Mesendoderm (in vitro differentiated cells): Measurements from ENCODE around the gene STPG2.

Experiments used
- DNase-seq: peaks from one replicate; pipeline ENCODE4 v3.0.0; 2013
- H2AK5ac ChIP-seq: 2 replicates; pipeline ENCODE4 v1.6.1; 2013; ENCODE audit warnings: low read length, inconsistent platforms
- H2BK120ac ChIP-seq: 2 replicates; pipeline ENCODE4 v1.6.1; 2013; ENCODE audit warnings: low read depth, mild to moderate bottlenecking, low read length, moderate library complexity, mixed read lengths
- H2BK15ac ChIP-seq: replicated peaks from 2 replicates; pipeline ENCODE4 v1.6.1; 2013; ENCODE audit warnings: low read depth, mild to moderate bottlenecking, moderate library complexity
- H2BK5ac ChIP-seq: 2 replicates; pipeline ENCODE4 v1.6.1; 2013; ENCODE audit warnings: low read length, inconsistent platforms
- H3K18ac ChIP-seq: 2 replicates; pipeline ENCODE4 v1.6.1; 2013; ENCODE audit warnings: mild to moderate bottlenecking, low read length, mixed read lengths
- H3K23ac ChIP-seq: one replicate; pipeline ENCODE4 v1.6.1; 2013; ENCODE audit warnings: low read length
- H3K27ac ChIP-seq: 2 replicates; pipeline ENCODE4 v1.5.1; 2013; ENCODE audit warnings: low read depth, mild to moderate bottlenecking, inconsistent platforms, low read length, moderate library complexity
- H3K27me3 ChIP-seq: 2 replicates; pipeline ENCODE4 v1.6.1; 2013; ENCODE audit warnings: low read length, control low read depth, mild to moderate bottlenecking, inconsistent platforms; ENCODE audit not compliant: insufficient read depth, poor library complexity
- H3K36me3 ChIP-seq: 2 replicates; pipeline ENCODE4 v1.6.1; 2013; ENCODE audit warnings: low read length, inconsistent platforms; ENCODE audit not compliant: control insufficient read depth, insufficient read depth
- H3K4ac ChIP-seq: one replicate; pipeline ENCODE4 v1.6.1; 2013; ENCODE audit warnings: low read depth, mild to moderate bottlenecking, low read length, moderate library complexity
- H3K4me1 ChIP-seq: 2 replicates; pipeline ENCODE4 v1.6.1; 2013; ENCODE audit warnings: low read depth, low read length, inconsistent platforms; ENCODE audit not compliant: control insufficient read depth
- H3K4me2 ChIP-seq: 2 replicates; pipeline ENCODE4 v1.6.1; 2013; ENCODE audit warnings: low read length
- H3K4me3 ChIP-seq: 2 replicates; pipeline ENCODE4 v1.5.1; 2013; ENCODE audit warnings: mild to moderate bottlenecking, low read length
- H3K56ac ChIP-seq: one replicate; pipeline ENCODE4 v1.6.1; 2013; ENCODE audit warnings: low read length
- H3K79me1 ChIP-seq: 2 replicates; pipeline ENCODE4 v1.6.1; 2013; ENCODE audit warnings: low read length, inconsistent platforms
- H3K79me2 ChIP-seq: 2 replicates; pipeline ENCODE4 v1.6.1; 2013; ENCODE audit warnings: mild to moderate bottlenecking, low read length; ENCODE audit not compliant: control insufficient read depth, insufficient read depth
- H3K9ac ChIP-seq: 2 replicates; pipeline ENCODE4 v1.6.1; 2013; ENCODE audit warnings: low read length, inconsistent platforms
- H4K5ac ChIP-seq: one replicate; pipeline ENCODE4 v1.6.1; 2013; ENCODE audit warnings: low read length
- H4K8ac ChIP-seq: one replicate; pipeline ENCODE4 v1.6.1; 2013; ENCODE audit warnings: low read depth, mild to moderate bottlenecking, control low read depth, low read length, moderate library complexity
- WGBS: extraction: QIAGEN DNeasy Blood & Tissue Kit; methylation state at CpG from one replicate; pipeline ENCODE4 v1.1.7; 2013; ENCODE audit warnings: low lambda C conversion rate, missing lambda C conversion rate; ENCODE audit not compliant: insufficient coverage; ENCODE audit errors: extremely low coverage; 5-methylcytosine and 5-hydroxymethylcytosine counted together

Gene STPG2

DNA sequence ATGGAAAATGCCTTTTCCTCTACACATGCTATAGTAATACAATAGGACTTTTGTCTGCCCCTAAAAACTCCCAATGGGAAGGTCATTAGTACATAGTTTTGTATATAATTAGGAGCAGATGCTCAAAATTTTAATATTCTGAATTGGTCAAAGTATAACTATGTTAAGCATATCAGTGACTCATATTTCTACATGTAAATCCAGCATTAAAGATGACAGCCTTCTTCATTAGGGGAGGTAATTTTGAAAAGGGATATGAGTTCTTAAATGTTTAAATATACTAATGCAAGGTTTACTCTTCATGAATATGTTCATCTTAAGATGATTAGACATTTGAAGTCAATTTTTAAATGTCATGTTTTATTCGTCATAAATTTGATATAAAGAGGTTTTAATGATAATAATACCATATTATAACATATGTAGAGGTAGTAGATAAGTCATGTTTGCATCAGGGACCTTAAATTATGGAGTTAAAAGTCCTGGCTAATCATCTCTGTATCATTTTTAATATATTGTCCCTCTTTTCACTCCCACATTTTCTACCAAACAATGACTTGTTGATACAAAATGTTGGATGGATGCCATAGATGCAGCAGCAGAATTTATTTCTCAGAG is 218.8 kb downstream of the STPG2 start:
- no peak for DNase-seq
- H3K4me3 ChIP-seq = no peak overlapping the region

DNA sequence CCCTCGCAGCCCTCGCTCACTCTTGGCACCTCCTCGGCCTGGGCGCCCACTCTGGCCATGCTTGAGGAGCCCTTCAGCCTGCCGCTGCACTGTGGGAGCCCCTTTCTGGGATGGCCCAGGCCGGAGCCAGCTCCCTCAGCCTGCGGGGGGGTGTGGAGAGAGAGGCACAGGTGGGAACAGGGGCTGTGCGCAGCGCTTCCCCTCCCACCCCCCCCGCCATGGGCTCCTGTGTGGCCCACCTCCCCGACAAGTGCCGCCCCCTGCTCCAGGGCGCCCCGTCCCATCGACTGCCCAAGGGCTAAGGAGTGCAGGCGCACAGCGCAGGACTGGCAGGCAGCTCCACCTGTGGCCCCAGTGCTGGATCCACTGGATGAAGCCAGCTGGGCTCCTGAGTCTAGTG is 220.2 kb downstream of the STPG2 start:
- no peak overlapping the region for H4K5ac ChIP-seq
- no peak overlapping the region for H4K8ac ChIP-seq

More for the DNA sequence above, 218.8 kb downstream of the STPG2 start:
- Histone ChIP-seq H2BK120ac (no peak overlapping the region), H2BK15ac (no peak overlapping the region), H3K79me1 (no peaks in the 10 kb centered on the region), H3K56ac (no peak overlapping the region), H3K27ac (no peak overlapping the region), H3K27me3 (no peaks in the 10 kb centered on the region), H3K4me1 (no peaks in the 10 kb centered on the region), H2BK5ac (no peak overlapping the region), H3K79me2 (no peaks in the 10 kb centered on the region), H4K5ac (no peak overlapping the region), H2AK5ac (no peak overlapping the region), H4K8ac (no peak overlapping the region), H3K23ac (no peak overlapping the region), H3K36me3 (no peaks in the 10 kb centered on the region), H3K9ac (no peak overlapping the region), H3K18ac (no peak overlapping the region), H3K4me2 (no peak overlapping the region), H3K4ac (no peak overlapping the region)
- 100% methylated on average over 1 of the region's 1 CpG for WGBS

DNA sequence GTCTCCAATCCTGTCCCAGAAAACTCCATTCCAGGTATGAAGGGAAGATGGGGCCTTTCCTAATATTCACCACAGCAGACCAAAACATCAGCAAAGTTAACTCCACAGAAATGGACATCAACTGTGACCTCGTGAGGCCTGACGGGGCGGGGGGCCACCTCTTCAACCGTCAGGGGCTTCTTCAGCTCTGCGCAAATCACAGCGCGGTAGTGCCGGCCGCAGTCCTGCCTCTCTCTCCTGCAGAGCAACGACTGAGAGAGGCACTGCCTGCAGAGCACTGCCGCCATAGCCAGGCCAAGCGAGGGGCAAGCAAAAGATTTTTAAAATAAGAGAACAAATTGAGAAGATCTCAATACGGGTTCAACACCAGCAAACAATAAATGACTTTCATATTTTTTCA is 226.2 kb downstream of the STPG2 start:
- no peaks in the 10 kb centered on the region for H3K79me1 ChIP-seq
- no peak overlapping the region for H3K56ac ChIP-seq
- H2BK120ac ChIP-seq = no peak overlapping the region
- H3K4me2 ChIP-seq = no peak overlapping the region
- H4K8ac ChIP-seq = no peak overlapping the region
- no peak overlapping the region for H3K4me3 ChIP-seq
- H2AK5ac ChIP-seq = no peak overlapping the region
- H3K23ac ChIP-seq = no peak overlapping the region
- no peak overlapping the region for H3K4ac ChIP-seq
- H3K36me3 ChIP-seq = no peaks in the 10 kb centered on the region
- no peak overlapping the region for H2BK5ac ChIP-seq
- no peak overlapping the region for H3K27ac ChIP-seq
- H3K9ac ChIP-seq = no peak overlapping the region
- H3K27me3 ChIP-seq = no peaks in the 10 kb centered on the region
- no peaks in the 10 kb centered on the region for H3K4me1 ChIP-seq
- no peak for DNase-seq
- no CpG with 5 or more reads among the region's 13 CpGs for WGBS
- no peak overlapping the region for H2BK15ac ChIP-seq
- H3K18ac ChIP-seq = no peak overlapping the region
- no peaks in the 10 kb centered on the region for H3K79me2 ChIP-seq
- no peak overlapping the region for H4K5ac ChIP-seq

More for the DNA sequence above, 220.2 kb downstream of the STPG2 start:
- no peak overlapping the region for H2BK120ac ChIP-seq
- DNase-seq = no peak
- H3K4me2 ChIP-seq = no peak overlapping the region
- no peaks in the 10 kb centered on the region for H3K79me1 ChIP-seq
- no peak overlapping the region for H3K56ac ChIP-seq
- no peak overlapping the region for H3K27ac ChIP-seq
- H3K23ac ChIP-seq = no peak overlapping the region
- no peak overlapping the region for H3K4me3 ChIP-seq
- no peaks in the 10 kb centered on the region for H3K79me2 ChIP-seq
- no peaks in the 10 kb centered on the region for H3K27me3 ChIP-seq
- no peak overlapping the region for H3K18ac ChIP-seq
- H2BK5ac ChIP-seq = no peak overlapping the region
- no peaks in the 10 kb centered on the region for H3K4me1 ChIP-seq
- H3K36me3 ChIP-seq = no peaks in the 10 kb centered on the region
- no peak overlapping the region for H2BK15ac ChIP-seq
- H3K9ac ChIP-seq = no peak overlapping the region
- no peak overlapping the region for H3K4ac ChIP-seq
- H2AK5ac ChIP-seq = no peak overlapping the region
- no CpG with 5 or more reads among the region's 17 CpGs for WGBS

DNA sequence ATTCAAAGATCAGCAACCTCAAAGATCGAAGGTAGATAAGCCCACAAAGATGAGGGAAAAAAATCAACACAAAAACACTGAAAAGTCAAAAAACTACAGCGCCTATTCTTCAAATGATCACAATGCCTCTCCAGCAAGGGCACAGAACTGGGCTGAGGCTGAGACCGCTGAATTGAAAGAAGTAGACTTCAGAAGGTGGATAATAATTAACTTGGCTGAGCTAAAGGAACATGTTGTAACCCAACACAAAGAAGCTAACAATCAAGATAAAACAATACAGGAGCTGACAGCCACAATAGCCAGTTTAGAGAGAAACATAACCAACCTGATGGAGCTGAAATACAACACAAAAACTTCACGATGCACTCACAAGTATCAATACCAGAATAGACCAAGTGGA is 231.1 kb downstream of the STPG2 start:
- no peak overlapping the region for H2BK15ac ChIP-seq
- H3K36me3 ChIP-seq = no peaks in the 10 kb centered on the region
- no peak overlapping the region for H3K4ac ChIP-seq
- H3K9ac ChIP-seq = no peak overlapping the region
- H3K4me2 ChIP-seq = no peak overlapping the region
- no peak for DNase-seq
- H4K5ac ChIP-seq = no peak overlapping the region
- H3K23ac ChIP-seq = no peak overlapping the region
- no peak overlapping the region for H3K4me3 ChIP-seq
- no peak overlapping the region for H3K18ac ChIP-seq
- H4K8ac ChIP-seq = no peak overlapping the region
- WGBS = no CpG with 5 or more reads among the region's 4 CpGs
- H3K79me1 ChIP-seq = no peaks in the 10 kb centered on the region
- no peak overlapping the region for H2BK5ac ChIP-seq
- H3K79me2 ChIP-seq = no peaks in the 10 kb centered on the region
- no peak overlapping the region for H2AK5ac ChIP-seq
- no peak overlapping the region for H3K27ac ChIP-seq
- no peaks in the 10 kb centered on the region for H3K27me3 ChIP-seq
- no peak overlapping the region for H2BK120ac ChIP-seq
- no peaks in the 10 kb centered on the region for H3K4me1 ChIP-seq
- H3K56ac ChIP-seq = no peak overlapping the region

DNA sequence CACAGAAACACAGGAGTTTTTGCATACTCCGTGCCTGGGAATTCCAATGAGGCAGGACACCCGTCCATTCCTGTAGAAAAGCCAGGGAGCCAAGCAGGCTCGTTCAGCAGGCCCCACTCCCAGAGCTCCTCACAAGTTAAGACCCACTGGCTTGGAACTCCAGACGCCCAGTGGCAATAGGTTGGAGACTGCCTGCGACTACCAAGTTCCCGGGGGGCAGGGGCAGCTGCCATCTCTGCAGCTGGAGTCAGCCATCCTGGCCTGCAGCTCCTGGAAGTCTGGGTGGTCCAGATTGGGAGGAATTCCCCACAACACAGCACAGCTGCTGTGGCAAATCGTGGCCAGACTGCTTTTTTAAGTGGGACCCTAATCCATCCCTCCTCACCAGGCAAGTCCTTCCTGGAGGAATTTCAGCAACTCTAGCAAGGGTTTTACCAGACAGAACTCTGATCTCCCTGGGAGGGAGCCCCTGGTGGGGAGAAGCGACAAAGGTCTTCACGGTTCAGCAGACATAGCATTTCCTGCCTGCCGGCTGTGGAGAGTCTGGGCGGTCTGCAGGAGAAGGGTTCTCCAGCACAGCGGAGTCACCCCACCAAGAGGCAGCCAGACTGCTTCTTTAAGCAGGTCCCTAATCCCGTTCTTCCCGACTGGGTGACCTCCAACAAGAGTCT is 231.9 kb downstream of the STPG2 start:
- Histone ChIP-seq H4K5ac (no peak overlapping the region), H3K27ac (no peak overlapping the region), H2BK15ac (no peak overlapping the region), H3K4ac (no peak overlapping the region), H3K23ac (no peak overlapping the region), H3K4me3 (no peak overlapping the region), H2AK5ac (no peak overlapping the region), H3K9ac (no peak overlapping the region), H3K4me2 (no peak overlapping the region), H3K4me1 (no peaks in the 10 kb centered on the region), H3K27me3 (no peaks in the 10 kb centered on the region), H3K56ac (no peak overlapping the region), H3K79me1 (no peaks in the 10 kb centered on the region), H2BK5ac (no peak overlapping the region), H2BK120ac (no peak overlapping the region), H3K36me3 (no peaks in the 10 kb centered on the region), H4K8ac (no peak overlapping the region), H3K79me2 (no peaks in the 10 kb centered on the region), H3K18ac (no peak overlapping the region)
- no CpG with 5 or more reads among the region's 14 CpGs for WGBS
- DNase-seq = peak; percentile 61

DNA sequence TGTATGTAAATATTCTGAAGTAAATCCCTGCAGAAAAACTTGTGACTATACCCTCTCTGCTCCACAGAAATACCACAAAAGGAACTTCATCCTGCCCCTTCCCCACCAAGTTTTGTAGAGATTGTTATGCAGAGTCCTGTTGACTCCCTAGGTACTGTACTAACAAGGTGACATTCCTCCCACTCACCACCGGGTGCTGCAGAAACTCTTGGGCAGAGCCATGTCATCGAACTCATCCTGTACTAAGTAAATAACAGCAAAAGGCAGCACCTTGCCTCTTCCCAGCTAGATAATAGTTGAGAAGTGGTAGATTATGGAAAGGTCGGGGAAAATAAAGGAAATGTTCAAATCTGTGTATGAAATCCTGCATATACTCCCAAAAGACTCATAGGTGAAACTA is 233.3 kb downstream of the STPG2 start:
- WGBS = no CpG with 5 or more reads among the region's 3 CpGs
- H3K79me1 ChIP-seq = no peaks in the 10 kb centered on the region
- no peak overlapping the region for H3K18ac ChIP-seq
- H2BK15ac ChIP-seq = no peak overlapping the region
- DNase-seq = peak; percentile 68
- no peaks in the 10 kb centered on the region for H3K27me3 ChIP-seq
- no peaks in the 10 kb centered on the region for H3K79me2 ChIP-seq
- H2BK120ac ChIP-seq = no peak overlapping the region
- H3K4ac ChIP-seq = no peak overlapping the region
- H3K36me3 ChIP-seq = no peaks in the 10 kb centered on the region
- no peak overlapping the region for H3K9ac ChIP-seq
- no peak overlapping the region for H3K4me2 ChIP-seq
- H3K23ac ChIP-seq = no peak overlapping the region
- no peak overlapping the region for H4K5ac ChIP-seq
- no peak overlapping the region for H2AK5ac ChIP-seq
- H3K4me3 ChIP-seq = no peak overlapping the region
- H3K4me1 ChIP-seq = no peaks in the 10 kb centered on the region
- H3K27ac ChIP-seq = no peak overlapping the region
- H2BK5ac ChIP-seq = no peak overlapping the region
- no peak overlapping the region for H4K8ac ChIP-seq
- H3K56ac ChIP-seq = no peak overlapping the region
